D721Med (cell line): ENCODE results near the gene GNG10.

Source experiments
- DNase-seq: peaks from one replicate; pipeline ENCODE4 v3.0.0; 2011; ENCODE audit warnings: low spot score; ENCODE audit not compliant: insufficient read length
- FAIRE-seq: peaks from 2 replicates; lab custom pipeline; 2011; peaks lifted over from hg19 to GRCh38; lab: Jason Lieb, UNC
- TF ChIP-seq, protein P1 (sequence below): IDR thresholded peaks from 2 replicates; pipeline ENCODE4 v1.5.1; 2012; ENCODE audit warnings: mild to moderate bottlenecking, control low read depth; ENCODE audit not compliant: insufficient read depth; ENCODE audit errors: missing control alignments

GNG10 gene

DNA sequence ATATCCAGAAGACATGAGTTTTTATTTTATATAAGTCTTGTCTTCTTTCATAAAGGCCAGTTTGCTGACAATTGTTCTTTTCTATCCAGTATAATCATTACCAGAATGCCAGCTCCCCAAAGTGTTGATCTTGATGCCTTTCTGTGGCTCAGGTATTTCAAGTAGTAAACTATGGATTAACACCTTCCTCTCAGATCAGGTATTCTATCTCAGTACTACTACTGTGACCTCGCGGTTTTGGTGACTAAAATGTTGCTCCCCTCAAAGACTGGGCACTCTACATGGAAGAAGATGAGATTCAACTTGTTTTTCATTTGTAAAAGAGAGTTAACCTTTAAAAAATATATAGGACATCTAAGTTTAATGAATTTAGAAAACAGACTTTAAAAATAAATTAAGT lies 58.1 kb downstream of the GNG10 start:
- DNase-seq, result no peak
- TF ChIP-seq, protein P1, sequence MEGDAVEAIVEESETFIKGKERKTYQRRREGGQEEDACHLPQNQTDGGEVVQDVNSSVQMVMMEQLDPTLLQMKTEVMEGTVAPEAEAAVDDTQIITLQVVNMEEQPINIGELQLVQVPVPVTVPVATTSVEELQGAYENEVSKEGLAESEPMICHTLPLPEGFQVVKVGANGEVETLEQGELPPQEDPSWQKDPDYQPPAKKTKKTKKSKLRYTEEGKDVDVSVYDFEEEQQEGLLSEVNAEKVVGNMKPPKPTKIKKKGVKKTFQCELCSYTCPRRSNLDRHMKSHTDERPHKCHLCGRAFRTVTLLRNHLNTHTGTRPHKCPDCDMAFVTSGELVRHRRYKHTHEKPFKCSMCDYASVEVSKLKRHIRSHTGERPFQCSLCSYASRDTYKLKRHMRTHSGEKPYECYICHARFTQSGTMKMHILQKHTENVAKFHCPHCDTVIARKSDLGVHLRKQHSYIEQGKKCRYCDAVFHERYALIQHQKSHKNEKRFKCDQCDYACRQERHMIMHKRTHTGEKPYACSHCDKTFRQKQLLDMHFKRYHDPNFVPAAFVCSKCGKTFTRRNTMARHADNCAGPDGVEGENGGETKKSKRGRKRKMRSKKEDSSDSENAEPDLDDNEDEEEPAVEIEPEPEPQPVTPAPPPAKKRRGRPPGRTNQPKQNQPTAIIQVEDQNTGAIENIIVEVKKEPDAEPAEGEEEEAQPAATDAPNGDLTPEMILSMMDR, result no peak
- FAIRE-seq, result no peak
